Kidney glomerular epithelial cell (primary cell): Measurements from ENCODE around the gene SLC26A3.
"Not testable (repeated sequence)": the region's sequence is repeated elsewhere in the genome, so short reads cannot be mapped to it uniquely, and the experiment has no call there.

ENCODE experiments used
- DNase-seq: peaks from one replicate; lab custom pipeline; 2025; lab: John Stamatoyannopoulos, UW

SLC26A3 gene

DNA sequence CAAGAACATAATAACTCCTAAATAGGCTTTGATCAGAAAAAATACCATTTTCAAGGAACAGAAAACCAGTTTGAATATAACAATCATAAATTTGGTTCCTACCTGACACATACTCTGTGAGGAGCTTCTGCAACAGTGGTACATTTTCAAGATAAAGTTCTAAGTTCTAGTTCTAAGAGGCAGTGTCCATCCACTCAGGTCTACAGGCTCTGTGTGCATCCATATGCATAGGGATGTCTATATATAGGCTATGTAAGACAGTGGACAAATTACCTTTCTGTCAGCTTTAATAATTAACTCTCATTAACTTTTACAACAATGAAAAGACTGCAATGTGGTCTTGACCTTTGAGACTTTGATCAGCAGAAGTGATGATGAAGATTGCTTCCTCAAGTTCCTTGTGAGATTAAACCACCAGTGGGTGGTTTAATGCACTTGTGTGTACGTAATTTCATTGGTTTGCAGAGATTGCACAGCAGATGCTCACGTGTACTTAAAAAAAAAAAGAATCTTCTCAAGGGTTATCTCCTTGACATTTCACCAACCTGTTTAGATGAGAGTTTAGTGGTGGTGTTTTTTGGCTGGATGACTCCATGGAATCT lies at the start of gene SLC26A3:
TSS of gene SLC26A3 (minus strand) at position 215 of the 602 bp plus-strand sequence. CDS start 8,714 bp downstream, outside the sequence.
- DNase-seq: no peak

DNA sequence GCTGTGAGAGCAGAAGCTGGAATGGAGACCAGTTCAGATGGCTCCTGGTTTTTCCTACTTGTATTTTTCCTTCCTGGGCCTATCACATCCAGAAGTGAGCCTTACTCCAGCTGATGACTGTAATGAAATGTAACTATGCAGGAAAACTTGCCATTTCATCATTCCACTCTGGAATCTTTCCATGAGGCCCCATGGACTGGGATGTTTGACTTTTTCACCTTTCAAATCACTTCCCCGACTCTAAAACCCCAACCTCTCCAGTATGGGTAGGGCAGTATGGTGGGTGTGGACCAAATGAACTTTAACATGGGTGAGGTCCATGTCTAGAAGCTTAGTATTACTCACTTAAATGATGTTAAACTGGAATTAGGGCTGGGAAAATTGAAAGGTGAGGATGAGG lies 47.6 kb upstream of the SLC26A3 start:
- no peak for DNase-seq

DNA sequence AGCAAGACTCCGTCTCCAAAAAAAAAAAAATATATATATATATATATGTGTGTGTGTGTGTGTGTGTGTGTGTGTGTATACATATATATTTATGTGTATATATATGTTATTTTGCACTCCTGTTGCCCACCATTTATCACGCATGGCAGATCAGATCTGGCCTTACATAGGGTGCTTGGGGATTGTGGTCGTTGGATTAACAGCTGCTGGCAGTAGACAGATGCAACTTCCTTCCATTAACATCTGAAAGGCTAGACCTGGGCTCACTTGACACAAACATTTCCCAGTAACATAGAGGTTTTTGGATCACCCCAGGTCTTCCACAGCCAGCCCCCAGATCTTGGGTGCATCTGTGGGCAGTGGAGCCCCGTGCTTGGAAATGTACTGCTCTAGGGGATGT lies 47.2 kb upstream of the SLC26A3 start:
- no peak for DNase-seq

DNA sequence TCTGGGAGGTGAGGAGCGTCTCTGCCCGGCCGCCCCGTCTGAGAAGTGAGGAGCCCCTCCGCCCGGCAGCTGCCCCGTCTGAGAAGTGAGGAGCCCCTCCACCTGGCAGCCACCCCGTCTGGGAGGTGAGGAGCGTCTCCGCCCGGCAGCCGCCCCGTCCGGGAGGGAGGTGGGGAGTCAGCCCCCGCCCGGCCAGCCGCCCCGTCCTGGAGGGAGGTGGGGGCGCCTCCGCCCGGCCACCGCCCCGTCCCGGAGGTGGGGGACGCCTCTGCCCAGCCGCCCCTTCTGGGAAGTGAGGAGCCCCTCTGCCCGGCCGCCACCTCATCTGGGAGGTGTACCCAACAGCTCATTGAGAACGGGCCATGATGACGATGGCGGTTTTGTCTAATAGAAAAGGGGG lies 45.2 kb upstream of the SLC26A3 start:
- not testable (repeated sequence) for DNase-seq

DNA sequence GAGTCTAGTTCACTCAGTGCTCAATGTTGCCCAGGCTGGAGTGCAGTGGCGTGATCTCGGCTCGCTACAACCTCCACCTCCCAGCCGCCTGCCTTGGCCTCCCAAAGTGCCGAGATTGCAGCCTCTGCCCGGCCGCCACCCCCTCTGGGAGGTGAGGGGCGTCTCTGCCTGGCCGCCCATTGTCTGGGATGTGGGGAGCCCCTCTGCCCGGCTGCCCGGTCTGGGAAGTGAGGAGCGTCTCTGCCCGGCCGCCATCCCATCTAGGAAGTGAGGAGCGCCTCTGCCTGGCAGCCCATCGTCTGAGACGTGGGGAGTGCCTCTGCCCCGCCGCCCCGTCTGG lies 44.8 kb upstream of the SLC26A3 start:
- DNase-seq: not testable (repeated sequence)

DNA sequence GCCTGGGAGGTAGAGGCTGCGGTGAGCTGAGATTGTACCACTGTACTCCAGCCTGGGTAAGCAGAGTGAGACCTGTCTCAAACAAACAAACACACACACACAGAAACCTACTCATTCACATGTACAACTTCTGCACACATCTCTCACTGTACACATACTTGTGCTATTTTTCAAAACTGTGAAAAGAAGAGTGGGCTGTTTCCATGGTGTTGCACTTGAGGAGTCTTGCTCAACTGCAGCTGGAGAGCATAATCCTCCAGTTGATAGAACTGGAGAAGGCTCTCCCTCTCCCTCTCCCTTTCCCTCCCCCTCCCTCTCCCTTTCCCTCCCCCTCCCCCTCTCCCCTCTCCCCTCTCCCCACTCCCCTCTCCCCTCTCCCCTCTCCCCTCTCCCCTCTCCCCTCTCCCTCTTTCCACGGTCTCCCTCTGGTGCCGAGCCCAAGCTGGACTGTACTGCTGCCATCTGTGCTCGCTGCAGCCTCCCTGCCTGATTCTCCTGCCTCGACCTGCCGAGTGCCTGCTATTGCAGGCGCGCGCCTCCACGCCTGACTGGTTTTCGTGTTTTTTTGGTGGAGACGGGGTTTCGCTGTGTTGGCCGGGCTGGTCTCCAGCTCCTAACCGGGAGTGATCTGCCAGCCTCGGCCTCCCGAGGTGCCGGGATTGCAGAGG lies 44.3 kb upstream of the SLC26A3 start:
- no peak for DNase-seq

DNA sequence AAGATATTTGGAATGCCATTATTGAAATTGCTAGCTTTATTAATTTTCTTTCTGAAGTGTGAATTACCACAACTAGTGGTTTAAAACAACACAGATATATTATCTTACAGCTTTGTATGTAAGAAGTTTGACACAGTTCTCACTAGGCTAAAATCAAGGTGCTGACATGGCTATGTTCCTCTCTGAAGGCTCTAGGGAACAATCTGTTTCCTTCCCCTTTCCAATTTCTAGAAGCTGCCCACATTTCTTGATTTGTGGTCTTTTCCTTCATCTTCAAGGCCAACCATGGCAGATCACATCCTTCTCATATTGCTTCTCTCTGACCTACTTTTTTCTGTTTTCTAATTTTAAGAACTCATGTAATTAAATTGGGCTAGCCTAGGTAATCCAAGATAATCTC lies 43.3 kb upstream of the SLC26A3 start:
- DNase-seq: no peak

DNA sequence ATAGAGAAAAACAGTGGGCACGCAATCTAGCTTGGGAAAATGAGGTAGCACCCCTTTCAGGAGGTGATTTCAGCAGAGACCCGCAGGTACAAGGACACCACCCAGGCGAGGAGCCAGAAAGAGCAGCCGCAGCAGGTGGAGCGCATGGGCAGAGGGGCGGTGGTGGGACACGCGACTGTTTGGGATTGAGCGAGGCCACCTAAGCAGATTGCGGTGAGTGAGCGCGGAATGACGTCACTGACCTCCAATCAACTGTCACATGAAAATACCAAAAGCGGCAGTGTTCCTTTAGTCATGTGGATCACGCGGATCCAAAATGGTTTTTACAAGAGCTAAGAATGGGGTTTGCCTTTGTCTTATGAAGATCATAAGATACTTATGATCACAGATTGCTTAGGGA lies 40.2 kb upstream of the SLC26A3 start:
- no peak for DNase-seq

DNA sequence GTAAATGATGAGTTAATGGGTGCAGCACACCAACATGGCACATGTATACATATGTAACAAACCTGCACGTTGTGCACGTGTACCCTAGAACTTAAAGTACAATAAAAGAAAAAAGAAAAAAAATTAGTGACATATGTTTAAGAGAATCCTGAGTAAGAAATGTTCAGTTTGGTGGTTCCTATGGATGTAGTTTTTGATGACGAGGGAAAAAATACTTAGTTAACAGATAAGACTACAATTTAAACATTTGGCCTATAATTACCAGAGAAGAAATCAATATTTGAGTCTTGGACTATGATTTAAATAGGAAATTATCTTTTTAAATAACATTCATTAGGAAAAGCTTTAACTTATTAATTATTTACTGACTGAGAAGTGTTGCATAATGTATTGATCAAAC lies 39.2 kb upstream of the SLC26A3 start:
- DNase-seq: no peak

DNA sequence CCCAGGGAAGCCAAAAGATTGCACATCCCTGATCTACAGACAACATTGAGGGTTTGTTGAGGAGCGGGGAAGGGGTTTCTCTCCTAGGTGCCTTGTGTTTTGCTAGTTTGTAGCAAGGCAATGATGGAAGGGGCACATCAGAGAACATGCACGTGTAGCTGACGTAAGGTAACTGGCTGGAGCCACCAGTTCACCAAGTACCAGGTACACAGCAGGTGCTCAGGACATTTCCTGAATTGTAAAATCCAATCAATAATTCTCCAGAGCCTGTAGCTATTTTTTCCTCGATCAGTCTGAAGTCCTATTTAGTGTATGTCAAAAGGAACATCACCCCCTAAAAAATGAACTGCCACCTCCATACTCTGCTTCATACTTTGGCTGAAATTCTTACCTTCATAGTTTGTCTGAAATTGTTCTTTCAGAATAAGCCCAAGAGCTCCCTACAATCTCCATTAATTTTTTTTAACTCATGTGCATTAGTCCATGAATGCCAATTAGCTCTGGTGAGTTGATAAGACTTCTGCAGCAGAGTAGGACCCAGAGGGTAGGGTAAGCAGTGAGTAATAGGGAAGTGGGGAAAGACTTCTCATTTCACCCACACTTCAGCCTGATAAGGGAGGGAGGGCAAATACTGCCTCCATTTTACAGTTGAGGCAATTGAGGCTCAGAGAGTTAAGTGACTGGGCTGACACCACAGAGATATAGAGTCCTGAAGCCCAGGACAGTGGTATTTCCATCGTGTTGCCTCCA lies 36.0 kb upstream of the SLC26A3 start:
- no peak for DNase-seq

DNA sequence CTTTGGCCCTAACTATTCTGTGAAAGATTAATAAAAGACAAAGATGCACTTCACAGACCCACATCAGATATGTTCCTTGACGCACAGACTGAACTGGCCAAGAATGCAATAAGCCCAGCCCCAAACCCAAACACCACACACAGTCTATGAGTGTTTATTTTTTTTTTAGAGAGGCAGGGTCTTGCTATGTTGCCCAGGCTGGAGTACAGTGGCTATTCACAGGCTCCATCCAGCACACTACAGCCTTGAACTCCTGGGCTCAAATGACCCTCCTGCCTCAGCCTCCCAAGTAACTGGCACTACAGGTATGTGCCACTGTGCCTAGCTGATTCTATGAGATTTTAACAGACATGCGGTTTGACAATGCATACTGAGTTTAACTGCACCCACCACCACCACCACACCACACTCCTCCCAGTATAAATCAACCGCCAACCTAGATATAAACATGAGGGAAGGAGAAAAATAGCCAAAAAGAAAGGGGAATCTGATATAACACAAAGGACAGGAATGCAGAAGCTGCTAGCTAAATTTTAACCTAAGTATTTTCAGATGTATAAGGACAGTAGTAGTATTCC lies 35.1 kb upstream of the SLC26A3 start:
- no peak for DNase-seq

DNA sequence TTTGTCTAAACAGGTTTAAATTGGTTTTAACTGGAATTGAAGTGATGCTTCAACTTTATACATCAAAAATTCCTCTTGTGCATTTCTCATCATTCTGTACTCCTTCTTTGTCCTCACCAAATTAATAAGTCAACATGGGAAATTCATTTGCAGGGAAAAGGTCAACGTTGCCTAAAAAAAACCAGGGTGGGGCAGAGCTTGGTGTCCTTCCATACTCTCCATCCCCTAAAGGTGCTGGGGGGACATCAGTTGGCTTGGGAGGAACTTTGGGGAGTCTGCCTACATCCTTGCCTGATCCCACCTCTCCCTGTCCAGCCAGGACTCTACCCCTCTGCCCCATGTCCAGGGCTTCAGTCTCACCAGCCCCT lies 34.1 kb upstream of the SLC26A3 start:
- DNase-seq: no peak

DNA sequence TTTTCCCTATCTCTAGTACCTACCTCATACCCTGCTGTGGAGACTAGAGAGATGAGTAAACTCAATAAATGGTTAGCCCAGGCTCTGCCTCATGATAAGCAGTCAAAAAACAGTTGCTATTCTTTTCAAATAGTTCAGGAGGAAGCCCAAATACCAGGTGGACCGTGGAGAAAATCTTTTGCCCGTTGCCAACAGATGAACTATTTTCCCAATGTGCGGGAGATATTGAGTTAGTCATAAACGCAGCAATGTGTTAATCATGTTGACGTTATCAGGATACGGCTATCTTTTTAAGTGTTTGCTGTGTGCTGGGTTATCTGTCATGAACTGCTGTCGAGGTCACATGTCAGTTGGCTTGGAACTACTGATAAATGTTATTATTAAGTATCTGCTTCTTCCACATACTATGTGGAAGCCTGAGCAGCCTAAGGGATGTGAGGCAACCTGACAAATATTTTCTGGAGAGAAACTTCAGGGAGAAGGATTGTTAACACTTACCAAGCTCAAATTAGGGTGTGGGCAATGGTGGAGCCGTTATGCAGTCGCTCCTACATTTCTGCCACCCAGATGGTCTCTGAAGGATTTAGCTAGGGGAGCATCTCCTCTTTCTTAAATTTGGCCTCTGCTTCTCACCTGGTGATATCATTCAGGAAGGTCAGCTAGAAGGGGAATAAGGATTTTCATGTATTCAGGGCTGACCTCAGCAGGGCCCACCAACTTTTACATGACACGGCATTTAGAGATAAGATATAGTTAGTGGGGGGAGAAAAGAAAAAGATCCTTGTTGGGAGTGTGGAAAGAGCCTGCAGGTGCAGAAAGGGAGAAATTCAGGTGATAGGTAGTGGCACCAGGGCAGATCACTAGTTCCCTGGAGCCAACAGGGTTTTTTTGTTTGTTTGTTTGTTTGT lies 33.5 kb upstream of the SLC26A3 start:
- DNase-seq: no peak

DNA sequence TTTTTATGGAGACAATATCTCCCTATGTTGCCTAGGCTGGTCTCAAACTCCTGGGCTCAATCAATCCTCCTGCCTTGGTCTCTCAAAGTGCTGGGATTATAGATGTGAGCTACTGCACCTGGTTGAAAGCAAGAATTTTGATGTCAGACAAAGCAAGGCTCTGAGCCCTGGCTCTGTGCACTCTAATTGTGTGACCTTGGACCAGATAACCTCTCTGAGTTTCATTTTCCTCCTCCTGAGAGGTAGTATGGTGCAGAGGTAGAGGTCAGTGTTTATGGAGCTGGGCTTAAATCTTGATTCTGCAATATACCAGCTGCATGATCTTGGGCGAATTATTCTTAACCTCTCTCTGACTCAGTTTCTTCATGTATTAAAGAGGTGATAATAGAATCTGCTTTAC lies 31.4 kb upstream of the SLC26A3 start:
- DNase-seq: no peak

DNA sequence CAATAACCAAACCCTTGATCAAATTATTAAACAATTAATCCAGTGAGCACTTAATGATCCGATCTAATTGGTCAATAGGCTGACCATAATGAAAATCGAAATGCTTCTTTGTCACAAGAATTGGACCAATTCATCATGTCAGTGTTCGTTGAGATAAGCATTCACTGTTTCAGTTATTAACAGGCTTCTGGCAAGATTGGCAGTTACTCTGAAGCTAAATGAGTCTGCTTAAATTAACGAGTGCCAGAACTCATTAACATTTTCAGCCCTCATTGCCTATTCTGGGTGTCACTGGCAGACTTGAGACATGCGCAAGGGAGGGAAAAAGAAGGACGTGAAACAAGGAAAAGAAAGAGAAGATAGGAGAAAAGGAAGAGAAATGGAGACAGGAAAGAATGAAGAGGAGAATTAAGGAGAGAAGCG lies 30.7 kb upstream of the SLC26A3 start:
- DNase-seq: no peak

DNA sequence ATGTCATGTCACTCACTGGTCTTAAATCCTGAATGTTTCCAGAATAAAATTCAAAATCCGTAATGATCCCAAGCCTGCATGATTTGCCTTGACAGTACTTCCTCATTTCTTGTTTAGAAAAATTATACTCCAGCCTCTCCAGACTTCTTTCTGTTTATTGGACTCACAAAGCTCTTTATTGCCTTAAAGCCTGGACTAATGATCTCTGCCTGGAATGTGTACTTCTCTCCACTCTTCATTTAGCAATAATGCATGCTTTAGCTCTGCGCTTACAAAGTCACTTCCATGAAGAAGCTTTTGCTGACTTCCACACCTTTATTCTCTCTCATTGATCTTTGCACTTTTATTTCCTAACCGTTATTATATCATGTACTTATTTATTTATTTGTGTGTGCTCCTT lies 27.4 kb upstream of the SLC26A3 start:
- DNase-seq: no peak

DNA sequence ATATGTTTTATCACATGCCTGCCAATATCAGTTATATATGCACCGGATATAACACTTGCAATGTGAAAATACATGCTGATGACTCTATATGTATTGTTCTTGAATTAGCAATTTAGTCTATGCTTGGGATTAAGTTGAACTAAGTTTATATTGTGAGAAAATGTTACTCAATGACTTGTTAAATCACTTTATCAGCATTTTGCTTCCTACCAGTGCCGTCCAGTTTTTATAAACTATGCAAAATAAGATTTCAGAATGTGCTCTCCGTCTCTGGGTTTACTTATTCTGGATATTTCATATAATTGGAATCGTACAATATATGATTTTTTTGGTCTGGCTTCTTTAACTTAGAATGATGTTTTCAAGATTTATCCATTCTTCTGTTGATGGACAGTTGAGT lies 25.5 kb upstream of the SLC26A3 start:
- no peak for DNase-seq

DNA sequence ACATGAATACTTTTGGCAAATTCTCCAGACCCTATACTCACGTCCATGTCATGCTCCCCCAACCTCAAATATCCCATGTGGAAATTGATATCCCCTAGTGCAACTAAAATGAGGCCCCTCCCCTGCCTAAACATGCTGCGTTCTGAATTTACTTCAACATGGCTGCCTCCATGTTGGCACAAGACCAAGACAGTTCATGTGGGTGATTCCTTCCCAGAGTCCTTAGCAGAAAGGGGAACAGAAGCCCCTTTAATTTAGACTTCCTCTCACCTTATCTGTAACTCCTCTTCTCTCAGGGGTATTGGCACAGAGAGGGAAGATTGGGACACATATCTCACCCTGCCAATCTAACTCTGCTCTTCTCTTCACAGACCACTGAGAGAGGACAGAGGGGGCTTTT lies 24.5 kb upstream of the SLC26A3 start:
- DNase-seq: no peak

DNA sequence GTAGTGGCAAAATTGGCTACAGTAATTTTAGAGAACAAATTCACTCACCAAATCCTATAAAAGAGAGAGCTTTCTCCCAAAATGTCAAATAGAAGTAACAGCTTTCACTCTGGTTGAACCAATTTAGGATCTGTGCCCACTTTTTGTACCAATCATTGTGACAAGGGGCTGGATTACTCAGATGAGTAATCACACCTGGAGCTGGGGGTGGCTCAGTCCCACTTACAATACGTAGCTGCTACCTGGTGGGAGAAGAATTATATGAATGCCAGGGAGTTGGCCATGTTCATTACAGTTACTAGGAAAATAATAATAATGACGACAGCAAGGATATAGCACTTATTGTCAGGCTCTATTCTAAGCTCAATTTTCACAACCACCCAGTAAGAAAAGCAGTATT lies 23.4 kb upstream of the SLC26A3 start:
- DNase-seq: no peak

DNA sequence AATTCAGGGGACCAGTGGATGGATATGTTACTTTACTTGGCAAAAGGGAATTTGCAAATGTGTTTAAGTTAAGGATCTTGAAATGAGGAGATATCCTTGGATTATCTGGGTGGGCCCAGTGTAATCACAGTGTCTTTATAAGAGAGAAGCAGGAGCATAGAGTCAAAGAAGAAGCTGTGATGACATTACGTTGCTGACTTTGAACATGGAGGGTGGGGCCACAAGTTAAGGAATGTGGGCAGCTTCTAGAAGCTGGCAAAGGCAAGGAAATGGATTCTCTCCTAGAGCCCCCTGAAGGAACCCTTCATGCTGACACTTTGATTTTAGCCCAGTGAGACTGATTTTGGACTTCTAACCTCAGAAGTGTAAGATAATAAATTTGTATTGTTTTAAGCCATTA lies 21.8 kb upstream of the SLC26A3 start:
- no peak for DNase-seq

DNA sequence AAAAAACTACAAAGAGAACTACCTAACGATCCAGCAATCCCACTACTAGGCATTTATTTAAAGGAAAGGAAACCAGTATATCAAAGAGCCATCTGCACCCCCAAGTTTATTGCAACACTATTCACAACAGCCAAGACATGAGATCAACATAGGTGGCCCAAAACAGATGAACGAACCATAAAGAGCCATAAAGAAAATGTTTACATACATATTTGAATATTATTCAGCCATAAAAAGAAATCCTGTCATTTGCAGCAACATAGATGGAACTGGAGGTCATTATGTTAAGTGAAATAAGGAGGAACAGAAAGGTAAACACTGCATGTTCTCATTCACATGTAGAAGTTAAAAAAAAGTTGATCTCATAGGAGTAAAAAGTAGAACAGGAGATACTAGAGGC lies 15.6 kb upstream of the SLC26A3 start:
- no peak for DNase-seq

DNA sequence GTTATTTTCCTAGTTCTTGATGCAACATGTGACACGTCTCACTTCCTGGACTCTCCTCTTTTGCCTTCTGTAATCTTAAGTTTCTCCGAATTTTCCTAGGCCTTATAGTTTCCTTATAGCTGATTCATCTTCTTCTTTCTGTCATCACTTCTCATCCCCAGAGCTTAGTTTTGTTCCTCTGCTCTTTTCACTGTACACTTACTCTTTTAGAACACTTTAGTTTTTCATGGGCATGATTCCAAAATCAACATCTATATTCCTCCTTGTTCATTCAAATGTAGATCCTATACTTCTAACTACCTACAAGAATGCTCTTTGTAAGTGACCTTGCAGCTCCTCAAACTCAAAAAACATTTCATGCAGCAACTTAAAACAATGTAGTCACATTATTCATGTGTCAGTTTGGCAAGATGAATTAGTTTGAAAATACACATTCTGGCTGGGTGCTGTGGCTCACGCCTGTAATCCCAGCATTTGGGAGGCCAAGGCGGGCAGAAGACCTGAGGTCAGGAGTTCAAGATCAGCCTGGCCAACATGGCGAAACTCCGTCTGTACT lies 13.1 kb upstream of the SLC26A3 start:
- no peak for DNase-seq
